ENCODE measurements around the gene PTPRD.
"Not testable (repeated sequence)": the region's sequence is repeated elsewhere in the genome, so short reads cannot be mapped to it uniquely, and the experiment has no call there.

The PTPRD gene

DNA sequence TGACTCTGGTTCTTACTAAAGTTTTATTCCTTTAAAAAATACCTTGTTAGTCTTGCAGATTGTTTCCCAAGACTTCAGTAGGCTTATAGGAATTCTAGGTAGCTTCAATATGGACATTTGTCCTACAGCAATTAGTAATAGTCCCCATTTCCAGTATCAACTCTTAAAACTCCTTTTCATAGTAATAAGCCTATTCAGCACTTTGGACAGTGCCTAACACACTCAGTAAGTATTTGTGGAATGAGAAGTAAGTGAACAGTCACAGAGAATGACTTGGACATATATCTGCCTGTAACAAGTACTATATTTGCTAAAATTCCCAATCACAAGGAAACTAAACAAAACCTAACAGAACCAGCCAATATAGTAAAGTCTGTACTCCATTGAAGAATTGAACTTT lies 1521.4 kb downstream of the PTPRD start:
- Mint-ChIP-seq H3K9me3 (peaks cover 18% of the 10 kb centered on the region), H3K36me3 (ENCODE audit: low read depth) (no peaks in the 10 kb centered on the region), H3K27ac (no peak overlapping the region), H3K27me3 (no peaks in the 10 kb centered on the region), H3K4me3 (no peak overlapping the region), H3K4me1 (ENCODE audit: low read depth) (no peaks in the 10 kb centered on the region)

DNA sequence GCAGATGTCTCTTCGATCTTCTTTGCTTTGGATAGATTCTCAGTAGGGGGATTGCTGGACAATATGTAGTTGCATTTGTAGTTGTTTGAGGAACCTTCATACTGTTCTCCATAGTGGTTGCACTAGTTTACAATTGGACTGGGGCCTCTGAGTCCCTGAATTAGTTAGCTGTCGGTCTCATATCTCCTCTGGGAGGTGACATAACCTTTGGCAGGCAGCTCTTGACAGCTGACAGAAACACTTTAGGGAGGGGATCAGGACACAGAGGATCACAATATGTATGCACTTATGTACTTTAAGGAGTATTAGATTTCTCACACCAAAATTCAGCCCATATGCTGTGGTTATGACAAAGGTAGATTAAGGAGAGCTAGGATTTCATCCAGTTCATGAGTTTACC lies 1533.3 kb downstream of the PTPRD start:
- Mint-ChIP-seq H3K4me3 (no peak overlapping the region), H3K36me3 (ENCODE audit: low read depth) (no peaks in the 10 kb centered on the region), H3K9me3 (peaks cover 14% of the 10 kb centered on the region), H3K4me1 (ENCODE audit: low read depth) (no peaks in the 10 kb centered on the region), H3K27me3 (no peaks in the 10 kb centered on the region), H3K27ac (no peak overlapping the region)

GRCh38 chr9:9078301-9078700 lies 1534.5 kb downstream of the PTPRD start:
- peaks cover 14% of the 10 kb centered on the region for H3K9me3 Mint-ChIP-seq
- H3K27ac Mint-ChIP-seq, result no peak overlapping the region
- no peaks in the 10 kb centered on the region for H3K27me3 Mint-ChIP-seq
- no peaks in the 10 kb centered on the region for H3K36me3 Mint-ChIP-seq (ENCODE audit: low read depth)
- H3K4me3 Mint-ChIP-seq, result no peak overlapping the region
- H3K4me1 Mint-ChIP-seq (ENCODE audit: low read depth), result no peaks in the 10 kb centered on the region

DNA sequence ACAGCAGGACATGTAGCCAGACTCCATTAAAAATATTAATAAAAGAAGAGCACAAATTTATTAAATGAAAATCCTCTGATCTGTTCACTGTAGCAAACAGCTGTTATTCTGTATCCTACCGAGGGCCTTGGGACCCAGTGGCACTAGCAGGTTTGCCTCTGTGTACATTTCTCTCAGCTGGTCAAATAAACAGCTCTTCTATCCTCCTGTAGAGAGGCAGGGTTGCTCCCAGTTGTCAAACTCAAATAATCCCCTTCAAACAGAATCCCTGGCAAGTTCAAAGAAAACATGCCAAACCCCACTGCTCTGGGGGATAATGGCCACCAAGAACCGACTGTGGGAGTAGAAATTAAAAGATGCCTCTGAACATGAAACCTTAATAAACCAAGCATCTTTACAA lies 1551.2 kb downstream of the PTPRD start:
- H3K36me3 Mint-ChIP-seq (ENCODE audit: low read depth), result no peaks in the 10 kb centered on the region

DNA sequence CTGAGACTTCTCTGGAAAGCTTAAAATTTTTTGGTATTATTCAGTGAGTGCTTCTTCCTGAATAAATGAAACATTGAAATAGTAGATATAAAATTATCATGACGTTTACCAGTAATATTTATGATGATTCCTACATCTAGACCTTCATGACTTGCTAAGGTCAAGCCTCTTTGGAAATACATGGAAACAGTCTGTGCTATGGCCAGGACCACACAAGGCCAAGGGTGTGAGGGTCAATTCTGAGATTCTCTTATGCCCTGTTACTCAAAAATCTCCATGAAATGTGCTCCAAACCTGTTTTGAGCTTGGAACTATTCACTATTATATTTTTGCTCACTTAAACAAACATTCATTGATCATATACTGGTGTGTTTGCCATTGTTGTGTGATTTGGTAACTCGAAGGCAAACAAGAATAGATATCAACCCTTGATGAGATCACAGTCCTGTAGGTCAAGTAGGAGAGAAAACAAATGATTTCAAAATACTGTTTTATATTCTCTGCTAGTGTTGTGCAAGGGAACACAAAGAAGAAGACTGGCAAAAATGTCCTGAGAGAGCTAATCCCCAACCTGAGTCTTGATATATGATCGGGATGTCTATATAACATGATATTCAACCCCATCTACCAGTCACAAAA lies 1558.3 kb downstream of the PTPRD start:
- Mint-ChIP-seq H3K4me1 (ENCODE audit: low read depth) (no peaks in the 10 kb centered on the region), H3K27me3 (no peaks in the 10 kb centered on the region)

More for the DNA sequence above, 1551.2 kb downstream of the PTPRD start:
- no peaks in the 10 kb centered on the region for H3K9me3 Mint-ChIP-seq
- H3K27ac Mint-ChIP-seq, result no peak overlapping the region
- H3K27me3 Mint-ChIP-seq, result no peaks in the 10 kb centered on the region
- no peaks in the 10 kb centered on the region for H3K4me1 Mint-ChIP-seq (ENCODE audit: low read depth)
- no peak overlapping the region for H3K4me3 Mint-ChIP-seq

GRCh38 chr9:9045572-9045971 lies 1567.2 kb downstream of the PTPRD start:
- Mint-ChIP-seq H3K9me3 (peaks cover 8% of the 10 kb centered on the region), H3K27me3 (peaks cover 3% of the 10 kb centered on the region), H3K4me3 (no peak overlapping the region), H3K4me1 (ENCODE audit: low read depth) (no peaks in the 10 kb centered on the region), H3K27ac (no peak overlapping the region), H3K36me3 (ENCODE audit: low read depth) (no peaks in the 10 kb centered on the region)

More for the DNA sequence above, 1558.3 kb downstream of the PTPRD start:
- H3K27ac Mint-ChIP-seq, result no peak overlapping the region
- no peak overlapping the region for H3K4me3 Mint-ChIP-seq
- no peaks in the 10 kb centered on the region for H3K9me3 Mint-ChIP-seq
- H3K36me3 Mint-ChIP-seq (ENCODE audit: low read depth), result no peaks in the 10 kb centered on the region

GRCh38 chr9:9045072-9045471 lies 1567.7 kb downstream of the PTPRD start:
- no peak overlapping the region for H3K27ac Mint-ChIP-seq
- no peak overlapping the region for H3K4me3 Mint-ChIP-seq
- H3K36me3 Mint-ChIP-seq (ENCODE audit: low read depth), result no peaks in the 10 kb centered on the region
- peaks cover 3% of the 10 kb centered on the region for H3K27me3 Mint-ChIP-seq
- H3K9me3 Mint-ChIP-seq, result peaks cover 8% of the 10 kb centered on the region
- no peaks in the 10 kb centered on the region for H3K4me1 Mint-ChIP-seq (ENCODE audit: low read depth)

DNA sequence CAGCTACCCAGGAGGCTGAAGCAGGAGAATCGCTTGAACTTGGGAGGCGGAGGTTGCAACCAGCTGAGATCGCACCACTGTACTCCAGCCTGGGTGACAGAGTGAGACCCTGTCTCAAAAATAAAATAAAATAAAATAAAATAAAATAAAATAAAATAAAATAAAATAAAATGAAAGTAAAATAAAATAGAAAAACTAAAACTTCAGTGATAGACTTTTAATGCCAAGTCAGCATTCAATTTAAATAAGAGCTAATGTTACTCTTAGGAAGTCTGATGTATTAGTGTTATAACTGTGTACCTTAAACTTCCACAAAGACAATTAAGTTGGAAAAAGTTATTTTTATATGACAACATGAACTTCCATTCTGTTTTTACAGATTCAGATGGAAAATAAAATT lies 1569.0 kb downstream of the PTPRD start:
- H3K9me3 Mint-ChIP-seq; H3K27ac Mint-ChIP-seq; H3K27me3 Mint-ChIP-seq; H3K4me1 Mint-ChIP-seq (ENCODE audit: low read depth); H3K4me3 Mint-ChIP-seq; H3K36me3 Mint-ChIP-seq (ENCODE audit: low read depth): not testable (repeated sequence)

DNA sequence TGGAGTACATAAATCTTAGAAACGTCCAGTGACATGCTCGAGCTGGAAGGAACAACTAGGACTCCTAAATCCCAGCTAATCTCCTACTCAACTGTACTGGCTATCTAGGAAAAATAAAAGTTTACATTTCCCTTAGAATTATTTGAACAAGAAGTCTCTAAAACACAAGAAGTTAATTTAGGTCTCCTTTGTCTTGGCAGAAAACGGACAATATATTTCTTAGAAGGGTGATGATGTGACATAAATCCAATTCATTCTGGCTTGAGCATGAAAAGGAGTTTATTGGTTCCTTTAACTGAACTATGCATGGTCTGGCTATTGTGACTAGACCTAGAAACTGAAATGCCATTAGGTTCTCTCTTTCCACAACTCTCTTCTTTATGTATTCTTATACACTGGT lies 1571.0 kb downstream of the PTPRD start:
- Mint-ChIP-seq H3K4me1 (ENCODE audit: low read depth) (no peaks in the 10 kb centered on the region), H3K9me3 (peaks cover 5% of the 10 kb centered on the region), H3K27ac (no peak overlapping the region), H3K36me3 (ENCODE audit: low read depth) (no peaks in the 10 kb centered on the region), H3K4me3 (no peak overlapping the region), H3K27me3 (no peaks in the 10 kb centered on the region)

GRCh38 chr9:9033022-9033421 lies 1579.8 kb downstream of the PTPRD start:
- H3K27ac Mint-ChIP-seq, result no peak overlapping the region
- peaks cover 14% of the 10 kb centered on the region for H3K9me3 Mint-ChIP-seq
- H3K36me3 Mint-ChIP-seq (ENCODE audit: low read depth), result no peaks in the 10 kb centered on the region
- no peaks in the 10 kb centered on the region for H3K4me1 Mint-ChIP-seq (ENCODE audit: low read depth)
- H3K4me3 Mint-ChIP-seq, result no peak overlapping the region
- no peaks in the 10 kb centered on the region for H3K27me3 Mint-ChIP-seq

DNA sequence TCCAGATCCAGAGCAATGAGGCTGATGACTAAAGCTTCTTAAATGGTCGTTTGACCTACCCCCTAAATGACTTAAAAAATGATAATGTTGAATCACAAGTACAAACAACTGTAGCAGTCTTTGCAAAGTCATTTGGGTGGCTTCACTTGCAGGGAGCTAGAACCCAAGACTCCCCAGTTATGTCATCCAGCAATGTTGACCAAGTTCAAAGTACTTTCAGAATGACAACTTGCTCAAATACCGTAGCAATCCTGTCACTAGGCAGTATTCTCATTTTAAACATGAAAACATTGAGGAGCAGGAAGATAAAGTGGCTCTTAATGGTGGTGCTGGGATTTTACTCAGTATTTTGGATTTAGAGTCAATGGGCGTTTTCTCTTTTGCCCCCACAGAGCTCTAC lies 1596.2 kb downstream of the PTPRD start:
- Mint-ChIP-seq H3K27ac (no peak overlapping the region), H3K36me3 (ENCODE audit: low read depth) (no peaks in the 10 kb centered on the region), H3K4me3 (no peak overlapping the region), H3K4me1 (ENCODE audit: low read depth) (no peaks in the 10 kb centered on the region), H3K27me3 (no peaks in the 10 kb centered on the region), H3K9me3 (peaks cover 9% of the 10 kb centered on the region)

DNA sequence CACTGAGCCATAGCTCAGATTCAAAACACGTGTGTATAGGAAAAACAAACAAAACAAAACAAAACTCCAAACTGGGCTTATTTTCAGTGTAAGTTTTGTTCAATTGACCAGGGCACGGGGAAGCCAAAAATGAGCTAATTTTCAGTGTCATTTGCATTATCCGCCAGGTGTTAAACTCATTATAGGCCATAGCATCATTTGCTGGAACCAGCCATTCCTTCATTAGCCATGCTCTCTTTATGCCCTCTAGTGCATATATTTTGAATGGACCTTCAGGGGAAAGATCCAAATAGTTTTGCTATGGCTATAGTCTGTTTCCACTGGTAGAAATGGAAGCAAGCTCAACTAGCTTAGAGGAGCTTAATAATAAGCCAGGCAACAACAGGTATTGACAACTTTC lies 1608.0 kb downstream of the PTPRD start:
- Mint-ChIP-seq H3K36me3 (ENCODE audit: low read depth) (no peaks in the 10 kb centered on the region), H3K27me3 (no peaks in the 10 kb centered on the region), H3K4me3 (no peak overlapping the region), H3K9me3 (no peaks in the 10 kb centered on the region), H3K4me1 (ENCODE audit: low read depth) (no peaks in the 10 kb centered on the region), H3K27ac (no peak overlapping the region)

GRCh38 chr9:9002826-9003583 lies 1609.8 kb downstream of the PTPRD start:
- no peaks in the 10 kb centered on the region for H3K27me3 Mint-ChIP-seq
- H3K9me3 Mint-ChIP-seq, result peaks cover 3% of the 10 kb centered on the region
- H3K4me1 Mint-ChIP-seq (ENCODE audit: low read depth), result no peaks in the 10 kb centered on the region
- no peaks in the 10 kb centered on the region for H3K36me3 Mint-ChIP-seq (ENCODE audit: low read depth)
- H3K27ac Mint-ChIP-seq, result no peak overlapping the region
- H3K4me3 Mint-ChIP-seq, result no peak overlapping the region

- H3K27ac Mint-ChIP-seq, result no peak overlapping the region
- no peaks in the 10 kb centered on the region for H3K9me3 Mint-ChIP-seq
- H3K36me3 Mint-ChIP-seq (ENCODE audit: low read depth), result no peaks in the 10 kb centered on the region
These were observed 1632.2 kb downstream of the PTPRD start for GRCh38 chr9:8980496-8981013.

GRCh38 chr9:8978334-8978733 lies 1634.5 kb downstream of the PTPRD start:
- Mint-ChIP-seq H3K27ac (no peak overlapping the region), H3K36me3 (ENCODE audit: low read depth) (no peaks in the 10 kb centered on the region), H3K9me3 (peaks cover under 1% of the 10 kb centered on the region), H3K4me3 (no peak overlapping the region), H3K4me1 (ENCODE audit: low read depth) (no peaks in the 10 kb centered on the region), H3K27me3 (no peaks in the 10 kb centered on the region)

More at GRCh38 chr9:8980496-8981013, 1632.2 kb downstream of the PTPRD start:
- no peaks in the 10 kb centered on the region for H3K4me1 Mint-ChIP-seq (ENCODE audit: low read depth)
- no peak overlapping the region for H3K4me3 Mint-ChIP-seq
- H3K27me3 Mint-ChIP-seq, result no peaks in the 10 kb centered on the region
